Prostate gland (tissue), 2 donors: Measurements from ENCODE around the gene TIMM23.
"Not testable (repeated sequence)": the region's sequence is repeated elsewhere in the genome, so short reads cannot be mapped to it uniquely, and the experiment has no call there.

Source experiments
- CTCF ChIP-seq, 4 experiments: fragments of 200-600 bp in 2 of 4; fragments of 450-650 bp in 2 of 4; sonication (generic) in 2 of 4; IDR thresholded peaks; 1 replicate in 3 of 4; 2 replicates in 1 of 4; pipeline ENCODE4 v1.5.1; 2016 to 2019; ENCODE audit warnings: antibody characterized with exemption in 4 of 4, mild to moderate bottlenecking in 2 of 4, moderate library complexity in 2 of 4
- POLR2A ChIP-seq: fragments of 450-650 bp; IDR thresholded peaks from one replicate; pipeline ENCODE4 v1.6.1; 2016; ENCODE audit warnings: antibody characterized with exemption, mild to moderate bottlenecking

GRCh38 chr10:45978554-45978953, 6.3 kb downstream of the TIMM23 start:
- not testable (repeated sequence) for TF ChIP-seq CTCF (IDR thresholded peaks at IDR 0.05); POLR2A
